GM12878 (cell line): ENCODE data around the gene ANTXR2. TPM values are rescaled to one million over a fixed set of nuclear protein-coding genes. Genes with fewer than 3 reads are reported as not detected.

ENCODE experiments used
- ATAC-seq: fragments of 200-7000 bp; cut with Tn5 transposase; 3 replicates; pipeline ENCODE4 v1.9.1; 2020; ENCODE audit warnings: mild to moderate bottlenecking, moderate library complexity
- BruUV-seq: library from RNA; stranded (reverse); fragments of 400-500 nt; replicated peaks from 2 replicates; lab custom pipeline; 2021; lab: Mats Ljungman, UMichigan
- CTCF ChIA-PET: fragments of 300-600 bp; sonication (Branson Sonifier 250); formaldehyde crosslinking; extraction: SDS; loops from one replicate; lab custom pipeline; 2021; ENCODE audit warnings: inconsistent platforms; lab: Yijun Ruan, JAX
- POLR2A ChIA-PET: fragments of 350-600 bp; formaldehyde crosslinking; extraction: SDS; loops from one replicate; lab custom pipeline; 2021; ENCODE audit warnings: inconsistent platforms; lab: Charles Lee
- RAD21 ChIA-PET: fragments of 300-600 bp; sonication (Branson Sonifier 250); formaldehyde crosslinking; loops from one replicate; lab custom pipeline; 2023; ENCODE audit warnings: antibody characterized with exemption; ENCODE audit not compliant: unreplicated experiment; lab: Charles Lee
- SMC1A ChIA-PET: fragments of 300-600 bp; sonication (Branson Sonifier 250); formaldehyde crosslinking; loops from one replicate; lab custom pipeline; 2023; ENCODE audit not compliant: unreplicated experiment, uncharacterized antibody; lab: Charles Lee
- DNase-seq: peaks from one replicate; pipeline ENCODE4 v3.0.0-alpha.2; 2011; ENCODE audit warnings: low read depth, low spot score
- FAIRE-seq: peaks from 3 replicates; lab custom pipeline; 2011; peaks lifted over from hg19 to GRCh38; lab: Jason Lieb, UNC
- H2AFZ ChIP-seq: 2 replicates; pipeline ENCODE4 v1.6.0; 2011; ENCODE audit warnings: low read depth, low read length, control low read depth; ENCODE audit not compliant: control insufficient read depth
- H3K27ac ChIP-seq: 2 replicates; pipeline ENCODE4 v1.5.1; 2011; ENCODE audit warnings: control low read depth; ENCODE audit not compliant: control insufficient read depth, insufficient read depth
- H3K27me3 ChIP-seq, 2 experiments: replicated peaks in 1 of 2; 2 replicates each; pipeline versions ENCODE4 v1.6.0 to v1.6.1; 2011; ENCODE audit warnings: low read length in 1 of 2; ENCODE audit not compliant: control insufficient read depth in 2 of 2, insufficient read depth in 2 of 2
- H3K36me3 ChIP-seq, 2 experiments: 2 replicates each; pipeline ENCODE4 v1.5.1; 2011; ENCODE audit warnings: low read length in 1 of 2; ENCODE audit not compliant: control insufficient read depth in 2 of 2, insufficient read depth in 2 of 2
- H3K4me1 ChIP-seq: 2 replicates; pipeline ENCODE4 v1.6.1; 2011; ENCODE audit warnings: mild to moderate bottlenecking, low read length, moderate library complexity, mixed read lengths; ENCODE audit not compliant: control insufficient read depth, insufficient read depth
- H3K4me2 ChIP-seq: 2 replicates; pipeline ENCODE4 v1.6.0; 2011; ENCODE audit warnings: control low read depth; ENCODE audit not compliant: control insufficient read depth, insufficient read depth
- H3K4me3 ChIP-seq: fragments of 200-600 bp; sonication (generic); 2 replicates; pipeline ENCODE4 v1.5.1; 2016
- H3K79me2 ChIP-seq: 2 replicates; pipeline ENCODE4 v1.6.0; 2011; ENCODE audit warnings: low read length; ENCODE audit not compliant: control insufficient read depth, insufficient read depth
- H3K9ac ChIP-seq: 2 replicates; pipeline ENCODE4 v1.8.0; 2011; ENCODE audit warnings: low read length, control low read depth, mixed read lengths; ENCODE audit not compliant: control insufficient read depth, insufficient read depth
- H3K9me3 ChIP-seq: replicated peaks from 3 replicates; pipeline ENCODE4 v1.5.1; 2011; ENCODE audit warnings: mild to moderate bottlenecking, low read length; ENCODE audit not compliant: control insufficient read depth, insufficient read depth
- H4K20me1 ChIP-seq: 2 replicates; pipeline ENCODE4 v1.6.0; 2011; ENCODE audit not compliant: control insufficient read depth, insufficient read depth
- BCL11A ChIP-seq: IDR thresholded peaks from 2 replicates; pipeline ENCODE4 v1.6.1; 2011; ENCODE audit warnings: low read depth, low read length
- CBFB ChIP-seq: IDR thresholded peaks from 2 replicates; pipeline ENCODE4 v1.6.1; 2016; ENCODE audit warnings: antibody characterized with exemption, low read depth
- CBX3 ChIP-seq: fragments of 200-600 bp; sonication (generic); IDR thresholded peaks from 2 replicates; pipeline ENCODE4 v1.6.1; 2016; ENCODE audit warnings: low read depth, borderline replicate concordance
- KAT2A ChIP-seq: conservative IDR thresholded peaks from 2 replicates; pipeline ENCODE4 v1.6.1; 2011; ENCODE audit warnings: low read depth, low read length; ENCODE audit not compliant: control insufficient read depth
- MEF2A ChIP-seq: IDR thresholded peaks from 2 replicates; pipeline ENCODE4 v1.6.1; 2011; ENCODE audit warnings: low read depth, mild to moderate bottlenecking, low read length, moderate library complexity; ENCODE audit not compliant: insufficient read depth
- MEF2B ChIP-seq: fragments of 450-650 bp; IDR thresholded peaks from 2 replicates; pipeline ENCODE4 v1.6.1; 2018; ENCODE audit warnings: mild to moderate bottlenecking, moderate library complexity; ENCODE audit not compliant: partially characterized antibody, poor library complexity, severe bottlenecking
- MYB ChIP-seq: fragments of 150-350 bp; IDR thresholded peaks from 2 replicates; pipeline ENCODE4 v1.6.1; 2014; ENCODE audit warnings: mild to moderate bottlenecking, low read depth, low read length, borderline replicate concordance
- MYC ChIP-seq: IDR thresholded peaks from 2 replicates; pipeline ENCODE4 v1.6.1; 2011; ENCODE audit warnings: mild to moderate bottlenecking, low read length, moderate library complexity, inconsistent platforms; ENCODE audit not compliant: insufficient read depth, insufficient replicate concordance, insufficient read length, severe bottlenecking
- NFIC ChIP-seq: IDR thresholded peaks from 2 replicates; pipeline ENCODE4 v1.6.1; 2012; ENCODE audit warnings: low read depth, mild to moderate bottlenecking, inconsistent platforms, low read length, moderate library complexity
- NFYB ChIP-seq: IDR thresholded peaks from 2 replicates; pipeline ENCODE4 v1.6.1; 2011; ENCODE audit warnings: low read depth, mild to moderate bottlenecking, low read length, improper control_type of control experiment, moderate library complexity; ENCODE audit not compliant: insufficient read depth
- NRF1 ChIP-seq: conservative IDR thresholded peaks from 2 replicates; pipeline ENCODE4 v1.6.1; 2011; ENCODE audit warnings: mild to moderate bottlenecking, low read depth, low read length, improper control_type of control experiment
- PML ChIP-seq: IDR thresholded peaks from 2 replicates; pipeline ENCODE4 v1.6.1; 2012; ENCODE audit warnings: low read length, inconsistent platforms
- RELA ChIP-seq: fragments of 450-650 bp; IDR thresholded peaks from 2 replicates; pipeline ENCODE4 v1.8.0; 2014; ENCODE audit warnings: borderline replicate concordance; ENCODE audit not compliant: partially characterized antibody
- SMAD1 ChIP-seq: fragments of 450-650 bp; IDR thresholded peaks from 2 replicates; pipeline ENCODE4 v1.6.1; 2018; ENCODE audit warnings: mild to moderate bottlenecking, low read depth; ENCODE audit not compliant: partially characterized antibody
- SMAD5 ChIP-seq: IDR thresholded peaks from 2 replicates; pipeline ENCODE4 v1.6.1; 2016; ENCODE audit warnings: antibody characterized with exemption, low read depth
- SRF ChIP-seq, 2 experiments: IDR thresholded peaks; 2 replicates each; pipeline ENCODE4 v1.6.1; 2011; ENCODE audit warnings: low read depth in 2 of 2, low read length in 2 of 2, mild to moderate bottlenecking in 1 of 2, moderate library complexity in 1 of 2
- ZNF274 ChIP-seq: IDR thresholded peaks from one replicate; pipeline ENCODE4 v1.8.0; 2011; ENCODE audit not compliant: insufficient read length, insufficient read depth
- WGBS: methylation state at CpG from one replicate; pipeline ENCODE4 v1.1.6; 2016; ENCODE audit warnings: low lambda C conversion rate; ENCODE audit not compliant: insufficient replicate concordance, insufficient coverage; ENCODE audit errors: missing lambda C conversion rate; 5-methylcytosine and 5-hydroxymethylcytosine counted together
- in situ Hi-C: fragments of 300-500 bp; cut with MboI; formaldehyde crosslinking; loops from 9 replicates; pipeline ENCODE4 v1.14.3; 2018; ENCODE audit warnings: mixed read lengths
- intact Hi-C: fragments of 100-400 bp; cut with micrococcal nuclease; formaldehyde crosslinking; loops from one replicate; pipeline ENCODE4 v1.14.2; 2022; ENCODE audit not compliant: unreplicated experiment
- polyA plus RNA-seq, 11 experiments: library from polyadenylated mRNA; depleted of rRNA in 4 of 11; unstranded in 6 of 11; stranded (reverse) in 5 of 11; fragments of >200 nt; fragmentation: Nextera tagmentation in 4 of 11; fragmentation: Illumina TruSeq in 1 of 11; extraction: Ambion mirVana in 4 of 11; extraction: Trizol in 1 of 11; gene quantifications; 1 replicate in 1 of 11; 2 replicates in 10 of 11; pipeline versions ENCODE4 v1.2.1 to v1.2.3, GENCODE V29; 2011 to 2016; ENCODE audit warnings: inconsistent platforms in 2 of 11, missing spikeins in 2 of 11, low read depth in 1 of 11
- total RNA-seq, 4 experiments: library from RNA; depleted of rRNA in 3 of 4; stranded (reverse); fragments of >200 nt in 3 of 4; fragmentation: Illumina TruSeq in 1 of 4; extraction: Trizol in 1 of 4; gene quantifications; 2 replicates each; pipeline versions ENCODE4 v1.2.1 to v1.2.3, GENCODE V29; 2013 to 2021
- TF ChIP-seq, protein P1 (sequence below): fragments of 450-650 bp; IDR thresholded peaks from 2 replicates; pipeline ENCODE4 v1.6.1; 2017; ENCODE audit warnings: borderline replicate concordance
- TF ChIP-seq, protein P2 (sequence below): IDR thresholded peaks from 2 replicates; pipeline ENCODE4 v1.6.1; 2011; ENCODE audit warnings: borderline replicate concordance, low read depth, mild to moderate bottlenecking, moderate library complexity, mixed read lengths, low read length; ENCODE audit not compliant: insufficient read depth; ENCODE audit errors: extremely low read length

Gene ANTXR2
- total and polyA plus RNA-seq, 10 of the 15 experiments (the other 5 are each of a cell fraction or from before 2014, with no cell fraction given) = 1.4 to 8.9 (median 5.7) TPM

DNA sequence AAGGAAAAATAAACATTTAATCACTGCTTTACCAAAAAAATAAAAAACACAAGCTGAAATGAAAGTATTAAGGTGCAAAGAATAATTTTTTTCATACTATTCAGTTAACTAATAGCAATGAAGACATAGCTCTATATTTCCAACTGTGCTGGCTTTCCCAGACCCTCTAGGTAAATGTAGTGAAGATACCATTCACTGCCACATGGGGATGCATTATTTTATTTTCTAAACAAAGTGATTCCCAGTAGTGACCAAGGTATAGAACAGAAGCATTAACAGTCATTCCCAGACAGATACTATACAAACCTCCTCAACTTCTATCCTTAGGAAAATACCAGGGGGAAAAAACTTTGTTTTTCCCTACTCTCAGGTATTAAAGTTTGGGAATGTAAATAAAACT lies 39.4 kb downstream of the ANTXR2 start:
- ChIA-PET POLR2A (no interaction called here), SMC1A (interaction anchor here (3.8 kb wide), 1 partner anchor 10 kb away, joined by 15 read pairs; no protein-coding TSS in a partner anchor)

DNA sequence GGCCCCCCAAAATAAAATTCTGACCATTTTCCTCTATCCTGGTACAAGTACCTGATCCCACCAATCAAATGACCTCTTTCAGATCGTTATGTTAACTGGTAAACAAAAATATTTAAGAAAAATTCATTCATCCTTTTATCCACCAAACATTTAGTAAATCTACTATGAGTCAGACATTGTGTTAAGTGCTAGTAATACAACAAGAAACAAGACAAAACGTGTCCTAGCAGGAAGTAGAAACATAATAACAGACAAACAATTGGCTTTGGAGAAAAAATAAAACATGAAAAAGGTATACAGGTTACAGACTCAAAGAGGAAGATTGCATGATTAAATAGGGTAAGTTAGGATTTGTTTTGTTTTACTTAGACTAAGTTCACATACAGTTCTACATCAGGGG lies 43.7 kb downstream of the ANTXR2 start:
- H3K9ac ChIP-seq = no peak overlapping the region
- ChIA-PET POLR2A (no interaction called here), RAD21 (no interaction called here), SMC1A (interaction anchor here (2.2 kb wide), 1 partner anchor 12 kb away, joined by 5 read pairs; no protein-coding TSS in a partner anchor), CTCF (no interaction called here)
- no peak overlapping the region for H3K4me2 ChIP-seq
- no peaks in the 10 kb centered on the region for H3K27me3 ChIP-seq
- no peaks in the 10 kb centered on the region for H3K79me2 ChIP-seq
- no peak overlapping the region for H3K27ac ChIP-seq
- FAIRE-seq (no peak), DNase-seq (no peak), ATAC-seq (no peak)
- H3K36me3 ChIP-seq = peaks cover 0 to 3% of the 10 kb centered on the region in 2 experiments; a peak in 1 of 4 replicates
- H3K9me3 ChIP-seq = no peaks in the 10 kb centered on the region
- H3K4me1 ChIP-seq = no peaks in the 10 kb centered on the region
- no peak overlapping the region for H3K4me3 ChIP-seq
- WGBS = 28% methylated on average over 2 of the region's 2 CpGs
- H4K20me1 ChIP-seq = no peaks in the 10 kb centered on the region
- in situ Hi-C loops = no loop called here
- no peak overlapping the region for H2AFZ ChIP-seq
- intact Hi-C loops = no loop called here
- BruUV-seq = no TSS peak
- TF ChIP-seq SMAD1 (no peak), SMAD5 (no peak), MEF2A (no peak), NRF1 (no peak), BCL11A (no peak), SRF (IDR thresholded peaks at IDR 0.05; ENCODE audit: low read depth in 2 of 2, low read length in 2 of 2) (no peak), CBFB (no peak), MEF2B (no peak), RELA (no peak), CBX3 (no peak), KAT2A (no peak), ZNF274 (no peak)
- TF ChIP-seq, protein P1, sequence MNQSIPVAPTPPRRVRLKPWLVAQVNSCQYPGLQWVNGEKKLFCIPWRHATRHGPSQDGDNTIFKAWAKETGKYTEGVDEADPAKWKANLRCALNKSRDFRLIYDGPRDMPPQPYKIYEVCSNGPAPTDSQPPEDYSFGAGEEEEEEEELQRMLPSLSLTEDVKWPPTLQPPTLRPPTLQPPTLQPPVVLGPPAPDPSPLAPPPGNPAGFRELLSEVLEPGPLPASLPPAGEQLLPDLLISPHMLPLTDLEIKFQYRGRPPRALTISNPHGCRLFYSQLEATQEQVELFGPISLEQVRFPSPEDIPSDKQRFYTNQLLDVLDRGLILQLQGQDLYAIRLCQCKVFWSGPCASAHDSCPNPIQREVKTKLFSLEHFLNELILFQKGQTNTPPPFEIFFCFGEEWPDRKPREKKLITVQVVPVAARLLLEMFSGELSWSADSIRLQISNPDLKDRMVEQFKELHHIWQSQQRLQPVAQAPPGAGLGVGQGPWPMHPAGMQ = no peak

More for the DNA sequence above, 39.4 kb downstream of the ANTXR2 start:
- in situ Hi-C loops (no loop called here), intact Hi-C loops (no loop called here)
- Histone ChIP-seq H4K20me1 (no peaks in the 10 kb centered on the region), H3K4me1 (no peaks in the 10 kb centered on the region), H3K4me3 (no peak overlapping the region), H3K9me3 (no peaks in the 10 kb centered on the region), H3K27me3 (no peaks in the 10 kb centered on the region), H3K36me3 (peaks cover 0 to 1% of the 10 kb centered on the region in 2 experiments; a peak in 1 of 4 replicates), H3K4me2 (no peak overlapping the region), H3K9ac (no peak overlapping the region), H2AFZ (no peak overlapping the region), H3K79me2 (no peaks in the 10 kb centered on the region), H3K27ac (no peak overlapping the region)
- ATAC-seq (peak; percentile 53; the same call in 2 of the 3 replicates), FAIRE-seq (no peak), DNase-seq (no peak)
- TF ChIP-seq, protein P2, sequence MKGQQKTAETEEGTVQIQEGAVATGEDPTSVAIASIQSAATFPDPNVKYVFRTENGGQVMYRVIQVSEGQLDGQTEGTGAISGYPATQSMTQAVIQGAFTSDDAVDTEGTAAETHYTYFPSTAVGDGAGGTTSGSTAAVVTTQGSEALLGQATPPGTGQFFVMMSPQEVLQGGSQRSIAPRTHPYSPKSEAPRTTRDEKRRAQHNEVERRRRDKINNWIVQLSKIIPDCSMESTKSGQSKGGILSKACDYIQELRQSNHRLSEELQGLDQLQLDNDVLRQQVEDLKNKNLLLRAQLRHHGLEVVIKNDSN = no peak
- TF ChIP-seq KAT2A (no peak), MYC (no peak), MYB (no peak), NFYB (no peak), PML (no peak), BCL11A (no peak), MEF2A (no peak), NFIC (no peak)
- no TSS peak for BruUV-seq
- RAD21 ChIA-PET = interaction anchor here (1.0 kb wide), 1 partner anchor 39 kb away, joined by 3 read pairs; no protein-coding TSS in a partner anchor
- CTCF ChIA-PET = interaction anchor here (1.0 to 3.0 kb wide), 3 partner anchors 10 to 150 kb away, joined by 3 to 13 read pairs (median 4); no protein-coding TSS in a partner anchor
